Endothelial cell of umbilical vein (primary cell): ENCODE measurements around the gene COX8A. TPM values are rescaled to one million over a fixed set of nuclear protein-coding genes. Genes with fewer than 3 reads are reported as not detected.

Experiments used
- BruUV-seq: library from RNA; stranded (reverse); fragments of 400-500 nt; replicated peaks from 2 replicates; lab custom pipeline; 2021; lab: Mats Ljungman, UMichigan
- CTCF ChIA-PET: fragments of 300-600, 350-600 bp; sonication (Branson Sonifier 250); formaldehyde crosslinking; loops from one replicate; lab custom pipeline; 2021; ENCODE audit warnings: antibody characterized with exemption, inconsistent platforms; lab: Charles Lee
- POLR2A ChIA-PET: fragments of 300-600, 350-600 bp; sonication (Branson Sonifier 250); formaldehyde crosslinking; loops from one replicate; lab custom pipeline; 2021; ENCODE audit warnings: antibody characterized with exemption, inconsistent platforms; lab: Charles Lee
- DNase-seq: peaks from one replicate; pipeline ENCODE4 v3.0.0-alpha.2; 2011; ENCODE audit warnings: low read depth, low spot score
- FAIRE-seq: peaks from 2 replicates; lab custom pipeline; 2011; peaks lifted over from hg19 to GRCh38; lab: Jason Lieb, UNC
- H2AFZ ChIP-seq: 2 replicates; pipeline ENCODE4 v1.6.0; 2012; ENCODE audit warnings: low read depth, low read length, control low read depth, inconsistent platforms
- H3K27ac ChIP-seq: 2 replicates; pipeline ENCODE4 v1.5.1; 2011; ENCODE audit warnings: low read depth, mild to moderate bottlenecking, control low read depth, low read length, moderate library complexity; ENCODE audit not compliant: insufficient read depth
- H3K27me3 ChIP-seq, 2 experiments: 2 replicates each; pipeline versions ENCODE4 v1.6.0 to v1.6.1; 2011; ENCODE audit warnings: low read length in 2 of 2, mixed read lengths in 1 of 2; ENCODE audit not compliant: control insufficient read depth in 2 of 2, insufficient read depth in 2 of 2
- H3K36me3 ChIP-seq, 2 experiments: 2 replicates in 1 of 2; 3 replicates in 1 of 2; pipeline ENCODE4 v1.5.1; 2011; ENCODE audit warnings: low read length in 2 of 2, mild to moderate bottlenecking in 1 of 2, moderate library complexity in 1 of 2; ENCODE audit not compliant: control insufficient read depth in 2 of 2, insufficient read depth in 2 of 2; ENCODE audit errors: extremely low read depth in 1 of 2
- H3K4me1 ChIP-seq: 3 replicates; pipeline ENCODE4 v1.5.1; 2011; ENCODE audit warnings: mild to moderate bottlenecking, low read length; ENCODE audit not compliant: control insufficient read depth, insufficient read depth; ENCODE audit errors: extremely low read depth
- H3K4me2 ChIP-seq: 2 replicates; pipeline ENCODE4 v1.6.1; 2011; ENCODE audit warnings: low read length, control low read depth, mixed read lengths; ENCODE audit not compliant: insufficient read depth
- H3K4me3 ChIP-seq, 3 experiments: fragments of 200-600 bp in 1 of 3; sonication (generic), shearing (Covaris generic) in 1 of 3; replicated peaks in 1 of 3; 2 replicates each; pipeline ENCODE4 v1.5.1; 2011 to 2016; ENCODE audit warnings: control low read depth in 3 of 3, low read length in 3 of 3, mild to moderate bottlenecking in 2 of 3, inconsistent platforms in 1 of 3, low read depth in 1 of 3, moderate library complexity in 1 of 3; ENCODE audit not compliant: insufficient read depth in 1 of 3
- H3K79me2 ChIP-seq: 2 replicates; pipeline ENCODE4 v1.6.0; 2012; ENCODE audit warnings: low read length, inconsistent platforms; ENCODE audit not compliant: control insufficient read depth, insufficient read depth
- H3K9ac ChIP-seq: replicated peaks from 2 replicates; pipeline ENCODE3; 2011; ENCODE audit warnings: low read length, control low read depth; ENCODE audit not compliant: insufficient read depth; ENCODE audit errors: extremely low read depth
- H3K9me1 ChIP-seq: replicated peaks from 3 replicates; pipeline ENCODE4 v1.6.0; 2011; ENCODE audit warnings: mild to moderate bottlenecking, low read length; ENCODE audit not compliant: control insufficient read depth, insufficient read depth; ENCODE audit errors: extremely low read depth
- H3K9me3 ChIP-seq: replicated peaks from 2 replicates; pipeline ENCODE4 v1.5.1; 2012; ENCODE audit warnings: low read length, inconsistent platforms; ENCODE audit not compliant: control insufficient read depth, insufficient read depth
- H4K20me1 ChIP-seq: replicated peaks from 2 replicates; pipeline ENCODE3; 2011; ENCODE audit warnings: mild to moderate bottlenecking, low read length; ENCODE audit not compliant: control insufficient read depth, insufficient read depth; ENCODE audit errors: extremely low read depth
- FOS ChIP-seq: IDR thresholded peaks from 2 replicates; pipeline ENCODE4 v1.6.1; 2011; ENCODE audit warnings: mild to moderate bottlenecking, low read length, moderate library complexity, borderline replicate concordance; ENCODE audit not compliant: insufficient read depth
- JUN ChIP-seq: IDR thresholded peaks from 2 replicates; pipeline ENCODE4 v1.6.1; 2011; ENCODE audit warnings: borderline replicate concordance, low read depth; ENCODE audit not compliant: insufficient read length, insufficient read depth
- POLR2A ChIP-seq: IDR thresholded peaks from 2 replicates; pipeline ENCODE4 v1.6.1; 2012; ENCODE audit warnings: low read depth, mild to moderate bottlenecking, control low read depth, low read length
- POLR2AphosphoS5 ChIP-seq: IDR thresholded peaks from 2 replicates; pipeline ENCODE4 v1.6.1; 2012; ENCODE audit warnings: low read depth, mild to moderate bottlenecking, control low read depth, low read length, moderate library complexity; ENCODE audit not compliant: insufficient read depth
- dilution Hi-C: fragments of 300-500 bp; cut with MboI; formaldehyde crosslinking; loops from one replicate; pipeline ENCODE4 v1.15.0; 2019; ENCODE audit warnings: low sequenced_read_pairs; ENCODE audit not compliant: extremely low pct_ligation_motif_present
- intact Hi-C: fragments of 100-400 bp; cut with micrococcal nuclease; formaldehyde crosslinking; loops from one replicate; pipeline ENCODE4 v1.10.0; 2022
- polyA plus RNA-seq, 4 experiments: library from polyadenylated mRNA; depleted of rRNA in 3 of 4; stranded (reverse) in 3 of 4; unstranded in 1 of 4; fragments of >200 nt; gene quantifications; 2 replicates each; pipeline versions ENCODE4 v1.2.1 to v1.2.3, GENCODE V29; 2011 to 2012; ENCODE audit warnings: missing spikeins in 1 of 4
- total RNA-seq: library from RNA; stranded (reverse); gene quantifications from 2 replicates; pipeline ENCODE4 v1.2.3, GENCODE V29; 2021
- TF ChIP-seq, protein P1 (sequence below), 2 donors: IDR thresholded peaks; 1 replicate in 1 of 2; 2 replicates in 1 of 2; pipeline ENCODE4 v1.5.1; 2011; ENCODE audit warnings: low read length in 2 of 2, mild to moderate bottlenecking in 2 of 2, moderate library complexity in 2 of 2, control low read depth in 1 of 2, inconsistent platforms in 1 of 2, low read depth in 1 of 2; ENCODE audit not compliant: insufficient read depth in 1 of 2; ENCODE audit errors: extremely low read depth in 1 of 2

Gene COX8A
- total and polyA plus RNA-seq, 2 donors (not counting 3 experiments of a cell fraction or from before 2014, with no cell fraction given) = 339 to 930 TPM

- FAIRE-seq = peak; percentile 93
- no peaks in the 10 kb centered on the region for H4K20me1 ChIP-seq
- H3K9me3 ChIP-seq = no peaks in the 10 kb centered on the region
- CTCF ChIA-PET = interaction anchor here (0.9 to 2.4 kb wide), 4 partner anchors 12 to 170 kb away, joined by 3 to 9 read pairs (median 4); partner anchors contain the start of genes RCOR2 and ZFTA
- H3K36me3 ChIP-seq = no peaks in the 10 kb centered on the region
- BruUV-seq = no TSS peak
- H3K4me2 ChIP-seq = peak within 1 kb of the TSS; percentile 84
- dilution Hi-C loops (no loop called here), intact Hi-C loops (loop anchor here (2.0 kb wide), 3 partner anchors 22 to 172 kb away; partner anchors contain the start of genes MARK2 and RCOR2)
- POLR2A ChIA-PET = interaction anchor here (0.6 kb wide), 1 partner anchor 101 kb away, joined by 5 read pairs; no protein-coding TSS in a partner anchor
- H3K79me2 ChIP-seq = peaks cover 21% of the 10 kb centered on the region
- peak within 1 kb of the TSS; percentile 43 for H3K27ac ChIP-seq
- H3K4me1 ChIP-seq = peaks cover 11% of the 10 kb centered on the region
- H3K27me3 ChIP-seq = no peaks in the 10 kb centered on the region
- DNase-seq = peak; percentile 96
- peak within 1 kb of the TSS; percentile 59 for H3K9ac ChIP-seq
- H3K9me1 ChIP-seq = no peaks in the 10 kb centered on the region
- peak within 1 kb of the TSS; percentile 73 to 98 (median 78) for H3K4me3 ChIP-seq
- no peak for TF ChIP-seq FOS
- TF ChIP-seq JUN = no peak
- TF ChIP-seq, protein P1, sequence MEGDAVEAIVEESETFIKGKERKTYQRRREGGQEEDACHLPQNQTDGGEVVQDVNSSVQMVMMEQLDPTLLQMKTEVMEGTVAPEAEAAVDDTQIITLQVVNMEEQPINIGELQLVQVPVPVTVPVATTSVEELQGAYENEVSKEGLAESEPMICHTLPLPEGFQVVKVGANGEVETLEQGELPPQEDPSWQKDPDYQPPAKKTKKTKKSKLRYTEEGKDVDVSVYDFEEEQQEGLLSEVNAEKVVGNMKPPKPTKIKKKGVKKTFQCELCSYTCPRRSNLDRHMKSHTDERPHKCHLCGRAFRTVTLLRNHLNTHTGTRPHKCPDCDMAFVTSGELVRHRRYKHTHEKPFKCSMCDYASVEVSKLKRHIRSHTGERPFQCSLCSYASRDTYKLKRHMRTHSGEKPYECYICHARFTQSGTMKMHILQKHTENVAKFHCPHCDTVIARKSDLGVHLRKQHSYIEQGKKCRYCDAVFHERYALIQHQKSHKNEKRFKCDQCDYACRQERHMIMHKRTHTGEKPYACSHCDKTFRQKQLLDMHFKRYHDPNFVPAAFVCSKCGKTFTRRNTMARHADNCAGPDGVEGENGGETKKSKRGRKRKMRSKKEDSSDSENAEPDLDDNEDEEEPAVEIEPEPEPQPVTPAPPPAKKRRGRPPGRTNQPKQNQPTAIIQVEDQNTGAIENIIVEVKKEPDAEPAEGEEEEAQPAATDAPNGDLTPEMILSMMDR (IDR thresholded peaks at IDR 0.05; ENCODE audit: extremely low read depth in 1 of 2, insufficient read depth in 1 of 2, low read depth in 1 of 2, low read length in 2 of 2) = peak in 1 of 2 donors; percentile 14
- peak; percentile 54 for TF ChIP-seq POLR2AphosphoS5
- peak; percentile 63 for TF ChIP-seq POLR2A
- peak within 1 kb of the TSS; percentile 100 for H2AFZ ChIP-seq
These were observed 35.7 kb upstream of the COX8A start, which contains the start of gene NAA40 for GRCh38 chr11:63938479-63939396. NAA40 (plus strand) TSS chr11:63939002; CDS start chr11:63939097, 95 bp downstream.
